HEK293 (cell line): ENCODE results near the gene OR2A12.
A peak's percentile ranks its signal among the peaks of the same experiment; 100 is the strongest.

Experiments used
- CTCF ChIA-PET: fragments of 350-600 bp; formaldehyde crosslinking; extraction: SDS; loops from one replicate; lab custom pipeline; 2021; ENCODE audit warnings: antibody characterized with exemption; lab: Yijun Ruan, JAX
- POLR2A ChIA-PET: fragments of 300-600 bp; formaldehyde crosslinking; extraction: SDS; loops from one replicate; lab custom pipeline; 2020; ENCODE audit warnings: antibody characterized with exemption, inconsistent platforms; lab: Yijun Ruan, JAX
- H3K27ac ChIP-seq: fragments of 200-500 bp; sonication (Bioruptor generic); 2 replicates; pipeline ENCODE4 v1.5.1; 2014; ENCODE audit warnings: low read depth, low read length, control low read depth, inconsistent platforms; ENCODE audit errors: extremely low read depth
- H3K36me3 ChIP-seq, 2 experiments: fragments of 200-500 bp in 1 of 2; sonication (Bioruptor generic) in 1 of 2; 1 replicate in 1 of 2; 2 replicates in 1 of 2; pipeline ENCODE4 v1.5.1; 2014 to 2017; ENCODE audit warnings: inconsistent platforms in 2 of 2, low read length in 2 of 2; ENCODE audit not compliant: control insufficient read depth in 2 of 2, insufficient read depth in 1 of 2
- H3K4me1 ChIP-seq: fragments of 200-500 bp; sonication (Bioruptor generic); 2 replicates; pipeline ENCODE4 v1.5.1; 2014; ENCODE audit warnings: mild to moderate bottlenecking, low read length, inconsistent platforms; ENCODE audit not compliant: control insufficient read depth, insufficient read depth
- H3K4me3 ChIP-seq: 2 replicates; pipeline ENCODE4 v1.5.1; 2011; ENCODE audit warnings: low read depth, mild to moderate bottlenecking, control low read depth, low read length, moderate library complexity
- H3K9me3 ChIP-seq: fragments of 200-500 bp; sonication (Bioruptor generic); 2 replicates; pipeline ENCODE4 v1.5.1; 2014; ENCODE audit warnings: low read depth, low read length, inconsistent platforms; ENCODE audit not compliant: control insufficient read depth, insufficient read depth
- KLF1 ChIP-seq: fragments of 450-650 bp; formaldehyde crosslinking; IDR thresholded peaks from 2 replicates; pipeline ENCODE4 v1.5.1; 2016; ENCODE audit warnings: missing biosample characterization, missing genetic modification characterization
- SCRT2 ChIP-seq: fragments of 450-650 bp; formaldehyde crosslinking; IDR thresholded peaks from 2 replicates; pipeline ENCODE4 v1.5.1; 2016; ENCODE audit warnings: missing biosample characterization, missing genetic modification characterization
- WT1 ChIP-seq: fragments of 450-650 bp; formaldehyde crosslinking; IDR thresholded peaks from 2 replicates; pipeline ENCODE4 v1.5.1; 2016; ENCODE audit warnings: missing biosample characterization, missing genetic modification characterization
- ZEB2 ChIP-seq: fragments of 450-650 bp; formaldehyde crosslinking; IDR thresholded peaks from 2 replicates; pipeline ENCODE4 v1.5.1; 2016; ENCODE audit warnings: missing biosample characterization, missing genetic modification characterization
- ZFP41 ChIP-seq: fragments of 450-650 bp; formaldehyde crosslinking; IDR thresholded peaks from 2 replicates; pipeline ENCODE4 v1.5.1; 2016; ENCODE audit warnings: missing biosample characterization, missing genetic modification characterization, borderline replicate concordance
- ZNF155 ChIP-seq: fragments of 450-650 bp; formaldehyde crosslinking; IDR thresholded peaks from 2 replicates; pipeline ENCODE4 v1.5.1; 2016; ENCODE audit warnings: missing biosample characterization, missing genetic modification characterization
- ZNF157 ChIP-seq: fragments of 450-650 bp; formaldehyde crosslinking; IDR thresholded peaks from 2 replicates; pipeline ENCODE4 v1.5.1; 2016; ENCODE audit warnings: missing biosample characterization, missing genetic modification characterization
- ZNF23 ChIP-seq: fragments of 450-650 bp; formaldehyde crosslinking; IDR thresholded peaks from 2 replicates; pipeline ENCODE4 v1.5.1; 2016; ENCODE audit warnings: missing biosample characterization, missing genetic modification characterization, borderline replicate concordance
- ZNF24 ChIP-seq: fragments of 450-650 bp; formaldehyde crosslinking; IDR thresholded peaks from 2 replicates; pipeline ENCODE4 v1.5.1; 2016; ENCODE audit warnings: missing biosample characterization, missing genetic modification characterization
- ZNF292 ChIP-seq: fragments of 450-650 bp; formaldehyde crosslinking; IDR thresholded peaks from 2 replicates; pipeline ENCODE4 v1.5.1; 2016; ENCODE audit warnings: low read depth, missing biosample characterization, missing genetic modification characterization, borderline replicate concordance
- ZNF473 ChIP-seq: fragments of 450-650 bp; formaldehyde crosslinking; IDR thresholded peaks from 2 replicates; pipeline ENCODE4 v1.5.1; 2017; ENCODE audit warnings: missing biosample characterization, missing genetic modification characterization
- ZNF514 ChIP-seq: fragments of 450-650 bp; formaldehyde crosslinking; IDR thresholded peaks from 2 replicates; pipeline ENCODE4 v1.5.1; 2016; ENCODE audit warnings: missing biosample characterization, missing genetic modification characterization
- ZNF544 ChIP-seq: fragments of 450-650 bp; formaldehyde crosslinking; IDR thresholded peaks from 2 replicates; pipeline ENCODE4 v1.5.0; 2017; ENCODE audit warnings: missing biosample characterization, missing genetic modification characterization
- ZNF621 ChIP-seq: fragments of 450-650 bp; formaldehyde crosslinking; IDR thresholded peaks from 2 replicates; pipeline ENCODE4 v1.5.1; 2017; ENCODE audit warnings: missing biosample characterization, missing genetic modification characterization
- ZNF677 ChIP-seq: fragments of 450-650 bp; IDR thresholded peaks from 2 replicates; pipeline ENCODE4 v1.5.0; 2018; ENCODE audit warnings: missing biosample characterization, mild to moderate bottlenecking, missing genetic modification characterization, moderate library complexity
- ZNF701 ChIP-seq: fragments of 450-650 bp; formaldehyde crosslinking; IDR thresholded peaks from 2 replicates; pipeline ENCODE4 v1.5.1; 2016; ENCODE audit warnings: missing biosample characterization, missing genetic modification characterization
- ZSCAN16 ChIP-seq: fragments of 450-650 bp; formaldehyde crosslinking; IDR thresholded peaks from 2 replicates; pipeline ENCODE4 v1.5.1; 2016; ENCODE audit warnings: missing biosample characterization, missing genetic modification characterization
- TF ChIP-seq, protein P1 (sequence below): fragments of 450-650 bp; formaldehyde crosslinking; IDR thresholded peaks from 2 replicates; pipeline ENCODE4 v1.5.1; 2017; ENCODE audit warnings: missing biosample characterization, missing genetic modification characterization
- TF ChIP-seq, protein P2 (sequence below): fragments of 450-650 bp; IDR thresholded peaks from 2 replicates; pipeline ENCODE4 v1.5.1; 2018; ENCODE audit warnings: missing biosample characterization, missing genetic modification characterization
- TF ChIP-seq, protein P3 (sequence below): fragments of 450-650 bp; formaldehyde crosslinking; IDR thresholded peaks from 2 replicates; pipeline ENCODE4 v1.5.1; 2017; ENCODE audit warnings: missing biosample characterization, missing genetic modification characterization
- TF ChIP-seq, protein P4 (sequence below): fragments of 450-650 bp; formaldehyde crosslinking; IDR thresholded peaks from 2 replicates; pipeline ENCODE4 v1.5.1; 2016; ENCODE audit warnings: missing biosample characterization, missing genetic modification characterization
- TF ChIP-seq, protein P5 (sequence below): fragments of 450-650 bp; formaldehyde crosslinking; IDR thresholded peaks from 2 replicates; pipeline ENCODE4 v1.5.1; 2016; ENCODE audit warnings: missing biosample characterization, missing genetic modification characterization

Gene OR2A12, protein sequence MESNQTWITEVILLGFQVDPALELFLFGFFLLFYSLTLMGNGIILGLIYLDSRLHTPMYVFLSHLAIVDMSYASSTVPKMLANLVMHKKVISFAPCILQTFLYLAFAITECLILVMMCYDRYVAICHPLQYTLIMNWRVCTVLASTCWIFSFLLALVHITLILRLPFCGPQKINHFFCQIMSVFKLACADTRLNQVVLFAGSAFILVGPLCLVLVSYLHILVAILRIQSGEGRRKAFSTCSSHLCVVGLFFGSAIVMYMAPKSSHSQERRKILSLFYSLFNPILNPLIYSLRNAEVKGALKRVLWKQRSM

DNA sequence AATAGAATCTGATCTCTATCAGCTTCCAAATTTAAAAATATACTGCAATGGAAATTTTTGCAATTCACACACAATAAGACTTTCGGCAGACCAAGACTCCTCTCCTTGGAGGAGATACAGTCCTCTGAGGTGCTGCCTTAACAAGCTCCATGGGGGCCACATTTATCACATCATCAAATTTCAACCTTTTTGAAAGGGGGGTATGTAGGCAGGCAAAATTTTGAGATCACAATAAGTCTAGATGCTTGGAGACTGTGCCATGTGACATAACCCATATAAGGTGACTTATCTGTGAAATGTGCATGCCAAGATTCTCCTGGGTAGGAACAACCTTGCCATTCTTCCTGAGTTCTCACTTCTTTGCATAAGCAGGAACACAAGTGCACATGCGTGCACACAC lies at the start of gene OR2A12:
Gene OR2A12, plus strand, starts transcription at position 301 of the 400 bp plus-strand sequence. CDS start 8,830 bp downstream, outside the sequence.
- POLR2A ChIA-PET, result no interaction called here
- Histone ChIP-seq H3K9me3 (no peaks in the 10 kb centered on the region), H3K36me3 (no peaks in the 10 kb centered on the region)

DNA sequence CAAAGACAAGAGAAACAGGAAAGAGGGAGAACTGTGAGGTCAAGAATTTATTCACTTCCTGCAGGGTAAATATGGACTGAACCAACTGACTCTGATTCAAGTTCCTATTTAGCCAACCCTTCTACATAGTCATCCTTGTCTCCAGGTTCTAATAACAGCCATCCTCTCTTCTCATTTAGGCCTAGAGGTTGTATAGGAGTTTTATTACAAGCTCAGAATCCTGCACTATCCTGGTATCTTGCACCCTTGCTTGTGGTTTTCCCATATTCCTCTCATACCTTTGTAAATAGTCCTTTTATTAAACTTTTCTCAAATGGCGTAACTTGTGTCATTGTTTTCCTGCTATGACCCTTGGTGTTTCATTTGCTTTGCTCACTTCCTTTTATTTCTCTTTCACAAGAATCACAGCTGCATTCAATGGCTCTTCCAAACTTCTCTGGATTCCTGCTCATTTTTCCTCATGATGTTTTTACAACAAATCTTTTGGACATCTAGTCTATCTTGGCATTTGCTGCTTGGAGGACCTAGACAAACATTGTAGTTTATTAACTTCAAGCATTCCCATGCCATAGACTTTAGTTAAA lies 49.7 kb upstream of the OR2A12 start:
- Histone ChIP-seq H3K36me3 (no peaks in the 10 kb centered on the region), H3K27ac (no peak overlapping the region), H3K4me1 (no peaks in the 10 kb centered on the region), H3K4me3 (no peak overlapping the region), H3K9me3 (no peaks in the 10 kb centered on the region)
- ChIA-PET CTCF (interaction anchor here (1.1 kb wide), 1 partner anchor 9 kb away, joined by 3 read pairs; no protein-coding TSS in a partner anchor), POLR2A (no interaction called here)
- TF ChIP-seq ZNF155 (tag by site-specific recombination), result no peak
- no peak for TF ChIP-seq ZFP41
- TF ChIP-seq ZSCAN16, result no peak
- TF ChIP-seq ZNF621, result no peak
- TF ChIP-seq SCRT2 (tag by site-specific recombination), result no peak

More for the DNA sequence above, at the start of gene OR2A12:
- Histone ChIP-seq H3K4me3 (no peak within 1 kb of the TSS), H3K27ac (no peak within 1 kb of the TSS), H3K4me1 (no peaks in the 10 kb centered on the region)
- TF ChIP-seq ZNF23 (tag by site-specific recombination) (no peak), WT1 (tag by site-specific recombination) (no peak), ZNF24 (tag by site-specific recombination) (no peak), KLF1 (tag by site-specific recombination) (no peak), ZNF473 (tag by site-specific recombination) (no peak)
- TF ChIP-seq, protein P1, sequence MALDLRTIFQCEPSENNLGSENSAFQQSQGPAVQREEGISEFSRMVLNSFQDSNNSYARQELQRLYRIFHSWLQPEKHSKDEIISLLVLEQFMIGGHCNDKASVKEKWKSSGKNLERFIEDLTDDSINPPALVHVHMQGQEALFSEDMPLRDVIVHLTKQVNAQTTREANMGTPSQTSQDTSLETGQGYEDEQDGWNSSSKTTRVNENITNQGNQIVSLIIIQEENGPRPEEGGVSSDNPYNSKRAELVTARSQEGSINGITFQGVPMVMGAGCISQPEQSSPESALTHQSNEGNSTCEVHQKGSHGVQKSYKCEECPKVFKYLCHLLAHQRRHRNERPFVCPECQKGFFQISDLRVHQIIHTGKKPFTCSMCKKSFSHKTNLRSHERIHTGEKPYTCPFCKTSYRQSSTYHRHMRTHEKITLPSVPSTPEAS (tag by site-specific recombination), result peak; percentile 45; the same call in 1 of the 2 replicates
- TF ChIP-seq, protein P2, sequence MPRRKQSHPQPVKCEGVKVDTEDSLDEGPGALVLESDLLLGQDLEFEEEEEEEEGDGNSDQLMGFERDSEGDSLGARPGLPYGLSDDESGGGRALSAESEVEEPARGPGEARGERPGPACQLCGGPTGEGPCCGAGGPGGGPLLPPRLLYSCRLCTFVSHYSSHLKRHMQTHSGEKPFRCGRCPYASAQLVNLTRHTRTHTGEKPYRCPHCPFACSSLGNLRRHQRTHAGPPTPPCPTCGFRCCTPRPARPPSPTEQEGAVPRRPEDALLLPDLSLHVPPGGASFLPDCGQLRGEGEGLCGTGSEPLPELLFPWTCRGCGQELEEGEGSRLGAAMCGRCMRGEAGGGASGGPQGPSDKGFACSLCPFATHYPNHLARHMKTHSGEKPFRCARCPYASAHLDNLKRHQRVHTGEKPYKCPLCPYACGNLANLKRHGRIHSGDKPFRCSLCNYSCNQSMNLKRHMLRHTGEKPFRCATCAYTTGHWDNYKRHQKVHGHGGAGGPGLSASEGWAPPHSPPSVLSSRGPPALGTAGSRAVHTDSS, result no peak
- TF ChIP-seq, protein P3, sequence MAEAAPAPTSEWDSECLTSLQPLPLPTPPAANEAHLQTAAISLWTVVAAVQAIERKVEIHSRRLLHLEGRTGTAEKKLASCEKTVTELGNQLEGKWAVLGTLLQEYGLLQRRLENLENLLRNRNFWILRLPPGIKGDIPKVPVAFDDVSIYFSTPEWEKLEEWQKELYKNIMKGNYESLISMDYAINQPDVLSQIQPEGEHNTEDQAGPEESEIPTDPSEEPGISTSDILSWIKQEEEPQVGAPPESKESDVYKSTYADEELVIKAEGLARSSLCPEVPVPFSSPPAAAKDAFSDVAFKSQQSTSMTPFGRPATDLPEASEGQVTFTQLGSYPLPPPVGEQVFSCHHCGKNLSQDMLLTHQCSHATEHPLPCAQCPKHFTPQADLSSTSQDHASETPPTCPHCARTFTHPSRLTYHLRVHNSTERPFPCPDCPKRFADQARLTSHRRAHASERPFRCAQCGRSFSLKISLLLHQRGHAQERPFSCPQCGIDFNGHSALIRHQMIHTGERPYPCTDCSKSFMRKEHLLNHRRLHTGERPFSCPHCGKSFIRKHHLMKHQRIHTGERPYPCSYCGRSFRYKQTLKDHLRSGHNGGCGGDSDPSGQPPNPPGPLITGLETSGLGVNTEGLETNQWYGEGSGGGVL, result no peak
- CTCF ChIA-PET, result no interaction called here

DNA sequence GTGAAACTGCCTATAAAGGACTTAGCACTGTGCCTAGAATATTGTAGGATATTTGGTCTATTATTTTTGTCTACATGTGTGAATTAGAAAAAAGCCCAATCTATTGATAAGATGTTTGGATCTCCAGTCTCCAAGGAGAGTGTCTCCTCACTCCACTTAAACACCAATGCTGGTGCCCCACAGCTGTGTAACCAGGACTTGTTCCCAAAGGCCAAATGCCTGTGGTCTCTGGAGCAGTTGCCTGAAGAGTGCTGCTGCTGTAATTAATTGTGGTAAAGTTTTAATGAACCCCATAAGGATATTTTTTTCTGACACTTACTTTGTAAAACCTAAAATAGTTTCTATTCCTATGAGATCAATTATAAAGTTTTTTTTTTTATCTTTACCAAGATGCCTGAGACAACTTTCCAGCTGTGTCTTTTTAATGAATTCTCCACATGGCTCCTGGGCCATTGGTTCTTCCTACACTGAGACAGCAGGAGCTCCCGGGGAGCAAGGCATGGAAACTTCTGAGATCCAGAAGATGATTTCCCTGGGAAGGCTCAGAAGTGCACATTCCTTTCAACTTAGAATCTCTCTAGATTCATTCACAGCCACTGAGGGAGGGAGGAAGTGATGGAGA lies 48.6 kb upstream of the OR2A12 start:
- H3K27ac ChIP-seq, result no peak overlapping the region
- no peak overlapping the region for H3K4me3 ChIP-seq
- no peaks in the 10 kb centered on the region for H3K36me3 ChIP-seq
- ChIA-PET POLR2A (no interaction called here), CTCF (interaction anchor here (1.1 kb wide), 1 partner anchor 10 kb away, joined by 3 read pairs; no protein-coding TSS in a partner anchor)
- H3K4me1 ChIP-seq, result no peaks in the 10 kb centered on the region
- no peaks in the 10 kb centered on the region for H3K9me3 ChIP-seq
- no peak for TF ChIP-seq ZNF677
- no peak for TF ChIP-seq ZNF701 (tag by site-specific recombination)
- TF ChIP-seq ZNF157 (tag by site-specific recombination), result no peak
- no peak for TF ChIP-seq ZNF292 (tag by site-specific recombination)
- TF ChIP-seq, protein P4, sequence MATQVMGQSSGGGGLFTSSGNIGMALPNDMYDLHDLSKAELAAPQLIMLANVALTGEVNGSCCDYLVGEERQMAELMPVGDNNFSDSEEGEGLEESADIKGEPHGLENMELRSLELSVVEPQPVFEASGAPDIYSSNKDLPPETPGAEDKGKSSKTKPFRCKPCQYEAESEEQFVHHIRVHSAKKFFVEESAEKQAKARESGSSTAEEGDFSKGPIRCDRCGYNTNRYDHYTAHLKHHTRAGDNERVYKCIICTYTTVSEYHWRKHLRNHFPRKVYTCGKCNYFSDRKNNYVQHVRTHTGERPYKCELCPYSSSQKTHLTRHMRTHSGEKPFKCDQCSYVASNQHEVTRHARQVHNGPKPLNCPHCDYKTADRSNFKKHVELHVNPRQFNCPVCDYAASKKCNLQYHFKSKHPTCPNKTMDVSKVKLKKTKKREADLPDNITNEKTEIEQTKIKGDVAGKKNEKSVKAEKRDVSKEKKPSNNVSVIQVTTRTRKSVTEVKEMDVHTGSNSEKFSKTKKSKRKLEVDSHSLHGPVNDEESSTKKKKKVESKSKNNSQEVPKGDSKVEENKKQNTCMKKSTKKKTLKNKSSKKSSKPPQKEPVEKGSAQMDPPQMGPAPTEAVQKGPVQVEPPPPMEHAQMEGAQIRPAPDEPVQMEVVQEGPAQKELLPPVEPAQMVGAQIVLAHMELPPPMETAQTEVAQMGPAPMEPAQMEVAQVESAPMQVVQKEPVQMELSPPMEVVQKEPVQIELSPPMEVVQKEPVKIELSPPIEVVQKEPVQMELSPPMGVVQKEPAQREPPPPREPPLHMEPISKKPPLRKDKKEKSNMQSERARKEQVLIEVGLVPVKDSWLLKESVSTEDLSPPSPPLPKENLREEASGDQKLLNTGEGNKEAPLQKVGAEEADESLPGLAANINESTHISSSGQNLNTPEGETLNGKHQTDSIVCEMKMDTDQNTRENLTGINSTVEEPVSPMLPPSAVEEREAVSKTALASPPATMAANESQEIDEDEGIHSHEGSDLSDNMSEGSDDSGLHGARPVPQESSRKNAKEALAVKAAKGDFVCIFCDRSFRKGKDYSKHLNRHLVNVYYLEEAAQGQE, result no peak
- TF ChIP-seq ZEB2, result no peak
- no peak for TF ChIP-seq ZNF544 (tag by site-specific recombination)
- TF ChIP-seq, protein P5, sequence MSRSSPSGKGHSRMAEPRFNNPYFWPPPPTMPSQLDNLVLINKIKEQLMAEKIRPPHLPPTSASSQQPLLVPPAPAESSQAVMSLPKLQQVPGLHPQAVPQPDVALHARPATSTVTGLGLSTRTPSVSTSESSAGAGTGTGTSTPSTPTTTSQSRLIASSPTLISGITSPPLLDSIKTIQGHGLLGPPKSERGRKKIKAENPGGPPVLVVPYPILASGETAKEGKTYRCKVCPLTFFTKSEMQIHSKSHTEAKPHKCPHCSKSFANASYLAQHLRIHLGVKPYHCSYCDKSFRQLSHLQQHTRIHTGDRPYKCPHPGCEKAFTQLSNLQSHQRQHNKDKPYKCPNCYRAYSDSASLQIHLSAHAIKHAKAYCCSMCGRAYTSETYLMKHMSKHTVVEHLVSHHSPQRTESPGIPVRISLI (tag by site-specific recombination), result no peak
- no peak for TF ChIP-seq ZNF514 (tag by site-specific recombination)
